22Rv1 (cell line): ENCODE measurements around the gene SNX13.

Experiments
- ZFX ChIP-seq: fragments of 450-650 bp; IDR thresholded peaks from 2 replicates; pipeline ENCODE4 v1.6.1; 2017; ENCODE audit warnings: antibody characterized with exemption, borderline replicate concordance
- TF ChIP-seq, protein P1 (sequence below): fragments of 450-650 bp; IDR thresholded peaks from 2 replicates; pipeline ENCODE4 v1.5.1; 2017; ENCODE audit warnings: mild to moderate bottlenecking

DNA sequence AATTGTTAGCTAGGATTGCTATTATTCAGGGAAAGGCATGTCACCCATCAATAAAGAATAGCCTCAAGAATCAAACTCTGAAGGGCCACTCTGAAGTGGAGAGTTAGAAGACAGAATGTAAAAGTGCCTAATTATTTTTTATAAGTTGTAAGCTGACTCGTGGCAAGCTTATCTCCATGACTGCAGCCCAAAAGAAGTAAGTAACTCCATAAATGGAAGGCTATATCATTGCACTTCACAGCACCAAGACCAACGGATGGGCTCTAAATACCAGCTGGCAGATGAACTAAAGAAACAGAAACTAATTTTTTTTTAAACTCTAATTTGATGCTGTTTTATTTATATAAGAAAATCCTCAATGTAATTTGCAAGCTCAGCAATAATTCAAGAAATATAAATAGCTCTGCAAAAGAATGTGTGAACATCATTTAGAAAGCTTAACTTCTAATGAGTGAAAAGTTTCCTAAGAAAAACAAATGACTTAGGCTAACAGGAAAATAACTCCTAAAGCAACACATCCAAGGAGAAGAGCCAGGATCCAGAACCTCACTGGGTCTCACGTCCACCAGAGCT, 165.5 kb downstream of the SNX13 start:
- TF ChIP-seq, protein P1, sequence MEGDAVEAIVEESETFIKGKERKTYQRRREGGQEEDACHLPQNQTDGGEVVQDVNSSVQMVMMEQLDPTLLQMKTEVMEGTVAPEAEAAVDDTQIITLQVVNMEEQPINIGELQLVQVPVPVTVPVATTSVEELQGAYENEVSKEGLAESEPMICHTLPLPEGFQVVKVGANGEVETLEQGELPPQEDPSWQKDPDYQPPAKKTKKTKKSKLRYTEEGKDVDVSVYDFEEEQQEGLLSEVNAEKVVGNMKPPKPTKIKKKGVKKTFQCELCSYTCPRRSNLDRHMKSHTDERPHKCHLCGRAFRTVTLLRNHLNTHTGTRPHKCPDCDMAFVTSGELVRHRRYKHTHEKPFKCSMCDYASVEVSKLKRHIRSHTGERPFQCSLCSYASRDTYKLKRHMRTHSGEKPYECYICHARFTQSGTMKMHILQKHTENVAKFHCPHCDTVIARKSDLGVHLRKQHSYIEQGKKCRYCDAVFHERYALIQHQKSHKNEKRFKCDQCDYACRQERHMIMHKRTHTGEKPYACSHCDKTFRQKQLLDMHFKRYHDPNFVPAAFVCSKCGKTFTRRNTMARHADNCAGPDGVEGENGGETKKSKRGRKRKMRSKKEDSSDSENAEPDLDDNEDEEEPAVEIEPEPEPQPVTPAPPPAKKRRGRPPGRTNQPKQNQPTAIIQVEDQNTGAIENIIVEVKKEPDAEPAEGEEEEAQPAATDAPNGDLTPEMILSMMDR = no peak
- no peak for TF ChIP-seq ZFX
